IMR-90 (cell line): Measurements from ENCODE around the gene ZC3H15. TPM values are rescaled to one million over a fixed set of nuclear protein-coding genes. Genes with fewer than 3 reads are reported as not detected.
"Not testable (repeated sequence)": the region's sequence is repeated elsewhere in the genome, so short reads cannot be mapped to it uniquely, and the experiment has no call there.

ENCODE experiments used
- ATAC-seq: fragments of 200-7000 bp; cut with Tn5 transposase; 2 replicates; pipeline ENCODE4 v1.9.1; 2020; ENCODE audit warnings: low read depth, mild to moderate bottlenecking, moderate library complexity
- BruUV-seq: library from RNA; stranded (reverse); fragments of 400-500 nt; replicated peaks from 2 replicates; lab custom pipeline; 2021; lab: Mats Ljungman, UMichigan
- CTCF ChIA-PET: fragments of 300-600 bp; formaldehyde crosslinking; extraction: SDS; loops from one replicate; lab custom pipeline; 2021; ENCODE audit warnings: antibody characterized with exemption; lab: Yijun Ruan, JAX
- POLR2A ChIA-PET: fragments of 300-600 bp; sonication (Branson Sonifier 250); formaldehyde crosslinking; loops from one replicate; lab custom pipeline; 2022; ENCODE audit warnings: antibody characterized with exemption; ENCODE audit not compliant: unreplicated experiment; lab: Charles Lee
- DNase-seq: peaks from one replicate; pipeline ENCODE4 v3.0.0; 2013
- H2AFZ ChIP-seq: replicated peaks from 2 replicates; pipeline ENCODE3; 2013; ENCODE audit warnings: low read length, mild to moderate bottlenecking; ENCODE audit not compliant: poor library complexity
- H2AK5ac ChIP-seq: 2 replicates; pipeline ENCODE4 v1.6.1; 2013; ENCODE audit warnings: low read depth, low read length, inconsistent platforms
- H2AK9ac ChIP-seq: replicated peaks from 2 replicates; pipeline ENCODE3; 2013; ENCODE audit warnings: mild to moderate bottlenecking, low read depth, low read length, moderate library complexity; ENCODE audit not compliant: poor library complexity
- H2BK120ac ChIP-seq: 2 replicates; pipeline ENCODE4 v1.6.1; 2013; ENCODE audit warnings: low read depth, low read length, inconsistent platforms
- H2BK15ac ChIP-seq: 3 replicates; pipeline ENCODE4 v1.6.1; 2013; ENCODE audit warnings: low read depth, low read length, inconsistent platforms
- H2BK20ac ChIP-seq: 2 replicates; pipeline ENCODE4 v1.6.1; 2013; ENCODE audit warnings: low read depth, mild to moderate bottlenecking, inconsistent platforms, low read length, moderate library complexity
- H2BK5ac ChIP-seq: 2 replicates; pipeline ENCODE4 v1.6.1; 2013; ENCODE audit warnings: mild to moderate bottlenecking, low read depth, low read length, inconsistent platforms; ENCODE audit not compliant: poor library complexity, severe bottlenecking
- H3K14ac ChIP-seq: replicated peaks from 2 replicates; pipeline ENCODE4 v1.6.1; 2013; ENCODE audit warnings: low read depth, low read length, inconsistent platforms
- H3K18ac ChIP-seq: 2 replicates; pipeline ENCODE4 v1.6.1; 2013; ENCODE audit warnings: low read depth, low read length, control low read depth
- H3K23ac ChIP-seq: 2 replicates; pipeline ENCODE4 v1.6.1; 2013; ENCODE audit warnings: low read depth, low read length, inconsistent platforms
- H3K27ac ChIP-seq: 2 replicates; pipeline ENCODE4 v1.5.1; 2013; ENCODE audit warnings: mild to moderate bottlenecking, control low read depth, low read length; ENCODE audit not compliant: insufficient read depth
- H3K27me3 ChIP-seq: 2 replicates; pipeline ENCODE4 v1.6.1; 2013; ENCODE audit warnings: low read length; ENCODE audit not compliant: control insufficient read depth, insufficient read depth
- H3K36me3 ChIP-seq: 2 replicates; pipeline ENCODE4 v1.6.1; 2013; ENCODE audit warnings: low read length, mixed read lengths; ENCODE audit not compliant: control insufficient read depth, insufficient read depth
- H3K4ac ChIP-seq: 2 replicates; pipeline ENCODE4 v1.6.1; 2013; ENCODE audit warnings: low read depth, low read length, inconsistent platforms
- H3K4me1 ChIP-seq: 2 replicates; pipeline ENCODE4 v1.6.1; 2013; ENCODE audit warnings: low read length, mixed read lengths; ENCODE audit not compliant: control insufficient read depth, insufficient read depth
- H3K4me2 ChIP-seq: 2 replicates; pipeline ENCODE4 v1.6.1; 2013; ENCODE audit warnings: low read depth, mild to moderate bottlenecking, control low read depth, low read length, moderate library complexity
- H3K4me3 ChIP-seq: 2 replicates; pipeline ENCODE4 v1.5.1; 2013; ENCODE audit warnings: low read depth, mild to moderate bottlenecking, control low read depth, low read length, moderate library complexity; ENCODE audit not compliant: insufficient read depth
- H3K56ac ChIP-seq: 2 replicates; pipeline ENCODE4 v1.6.1; 2013; ENCODE audit warnings: low read length, inconsistent platforms; ENCODE audit not compliant: insufficient read depth; ENCODE audit errors: extremely low read depth
- H3K79me1 ChIP-seq, 2 experiments: 2 replicates each; pipeline ENCODE4 v1.6.1; 2013; ENCODE audit warnings: low read length in 2 of 2, inconsistent platforms in 1 of 2, low read depth in 1 of 2
- H3K9ac ChIP-seq: 2 replicates; pipeline ENCODE4 v1.6.1; 2013; ENCODE audit warnings: low read depth, low read length, control low read depth
- H3K9me1 ChIP-seq: 2 replicates; pipeline ENCODE4 v1.6.1; 2013; ENCODE audit warnings: low read length, inconsistent platforms; ENCODE audit not compliant: insufficient read depth
- H3K9me3 ChIP-seq: 2 replicates; pipeline ENCODE4 v1.6.1; 2013; ENCODE audit warnings: low read length; ENCODE audit not compliant: control insufficient read depth, insufficient read depth
- H4K20me1 ChIP-seq: 2 replicates; pipeline ENCODE4 v1.6.1; 2013; ENCODE audit warnings: low read length, inconsistent platforms; ENCODE audit not compliant: insufficient read depth
- H4K5ac ChIP-seq: 2 replicates; pipeline ENCODE4 v1.6.1; 2013; ENCODE audit warnings: mild to moderate bottlenecking, low read depth, low read length, control low read depth
- H4K8ac ChIP-seq, 2 experiments: 2 replicates each; pipeline ENCODE4 v1.6.1; 2013; ENCODE audit warnings: low read depth in 2 of 2, low read length in 2 of 2, control low read depth in 1 of 2, inconsistent platforms in 1 of 2
- H4K91ac ChIP-seq: 2 replicates; pipeline ENCODE4 v1.6.1; 2013; ENCODE audit warnings: low read depth, low read length, inconsistent platforms; ENCODE audit not compliant: insufficient read depth
- CTCF ChIP-seq: conservative IDR thresholded peaks from 2 replicates; pipeline ENCODE4 v1.5.1; 2012; ENCODE audit warnings: mild to moderate bottlenecking, low read depth, low read length, improper control_type of control experiment
- FOS ChIP-seq: fragments of 150-350 bp; IDR thresholded peaks from 2 replicates; pipeline ENCODE4 v1.6.1; 2016; ENCODE audit warnings: low read depth, low read length
- MAFK ChIP-seq: IDR thresholded peaks from 2 replicates; pipeline ENCODE4 v1.6.1; 2012; ENCODE audit warnings: low read depth, low read length, improper control_type of control experiment
- MXI1 ChIP-seq: IDR thresholded peaks from 2 replicates; pipeline ENCODE4 v1.6.1; 2012; ENCODE audit warnings: low read depth, mild to moderate bottlenecking, low read length, moderate library complexity, borderline replicate concordance
- NFE2L2 ChIP-seq: fragments of 150-350 bp; IDR thresholded peaks from 2 replicates; pipeline ENCODE4 v1.6.1; 2016; ENCODE audit warnings: low read depth, mild to moderate bottlenecking, low read length
- WGBS, 2 experiments: methylation state at CpG; one replicate each; pipeline versions ENCODE4 v1.1.5 to v1.1.7; 2013; ENCODE audit warnings: missing lambda C conversion rate in 2 of 2; ENCODE audit not compliant: insufficient read length in 1 of 2; ENCODE audit errors: extremely low coverage in 2 of 2; 5-methylcytosine and 5-hydroxymethylcytosine counted together
- dilution Hi-C: fragments of 300-500 bp; cut with HindIII; formaldehyde crosslinking; loops from one replicate; pipeline ENCODE4 v1.14.3; 2018; ENCODE audit warnings: low sequenced_read_pairs; ENCODE audit not compliant: unreplicated experiment
- in situ Hi-C: fragments of 300-500 bp; cut with MboI; formaldehyde crosslinking; loops from 3 replicates; pipeline ENCODE4 v1.14.3; 2019; ENCODE audit warnings: low sequenced_read_pairs, inconsistent platforms, mixed read lengths
- intact Hi-C: fragments of 100-400 bp; cut with micrococcal nuclease; formaldehyde crosslinking; loops from 2 replicates; pipeline ENCODE4 v1.10.0; 2022
- polyA plus RNA-seq, 3 experiments: library from polyadenylated mRNA; depleted of rRNA; stranded (reverse); fragments of >200 nt; gene quantifications; 2 replicates each; pipeline ENCODE4 v1.2.3, GENCODE V29; 2012; ENCODE audit warnings: low replicate concordance in 1 of 3
- total RNA-seq: library from RNA; depleted of rRNA; stranded (reverse); fragments of >200 nt; gene quantifications from 2 replicates; pipeline ENCODE4 v1.2.3, GENCODE V29; 2012

ZC3H15 gene
- total and polyA plus RNA-seq, 2 of the 4 experiments (the other 2 are of a cell fraction) = 22.9 to 47.4 TPM

DNA sequence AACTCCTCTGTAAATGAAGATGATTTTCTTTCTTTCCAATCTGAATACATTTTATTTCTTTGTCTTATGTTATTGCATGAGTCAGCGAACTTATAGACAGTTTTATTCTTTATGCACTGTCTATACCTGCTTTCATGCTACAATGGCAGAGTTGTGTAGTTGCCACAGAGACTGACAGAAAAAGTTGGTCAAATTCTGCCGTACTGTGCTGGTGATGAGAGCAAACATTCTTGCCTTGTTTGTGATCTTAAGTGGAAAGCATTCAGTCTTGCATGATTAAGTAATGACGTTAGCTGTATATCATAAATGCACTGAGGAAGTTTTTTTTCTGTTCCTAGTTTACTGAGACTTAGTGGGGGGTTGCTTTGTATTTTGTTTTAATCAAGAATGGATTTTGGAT, 32.9 kb downstream of the ZC3H15 start:
- Histone ChIP-seq H4K8ac (no peak overlapping the region), H3K4me1 (no peaks in the 10 kb centered on the region), H3K23ac (no peak overlapping the region), H2BK5ac (peak overlapping the region; percentile 3), H3K36me3 (peaks cover 14% of the 10 kb centered on the region), H4K5ac (no peak overlapping the region), H3K79me1 (peaks cover 0 to 2% of the 10 kb centered on the region in 2 experiments; a peak in 2 of 4 replicates), H2AK9ac (no peak overlapping the region), H3K14ac (no peak overlapping the region), H2AK5ac (no peak overlapping the region), H3K56ac (no peak overlapping the region), H3K4ac (no peak overlapping the region), H2BK120ac (no peak overlapping the region), H2BK15ac (no peak overlapping the region), H2BK20ac (no peak overlapping the region), H2AFZ (no peak overlapping the region), H3K9me3 (no peaks in the 10 kb centered on the region; the same call in 1 of the 2 replicates), H3K9ac (no peak overlapping the region), H3K4me3 (no peak overlapping the region), H3K9me1 (no peaks in the 10 kb centered on the region), H3K4me2 (peak overlapping the region; percentile 46; the same call in 1 of the 2 replicates), H3K27ac (no peak overlapping the region), H3K27me3 (no peaks in the 10 kb centered on the region), H3K18ac (no peak overlapping the region), H4K20me1 (no peaks in the 10 kb centered on the region), H4K91ac (no peak overlapping the region)
- BruUV-seq = no TSS peak
- CTCF ChIA-PET = interaction anchor here (1.4 to 1.9 kb wide), 2 partner anchors 15 to 123 kb away, joined by 4 to 9 read pairs; no protein-coding TSS in a partner anchor
- WGBS, 2 experiments = no CpG with 5 or more reads among the region's 3 CpGs
- in situ Hi-C loops (loop anchor here (25.0 kb wide), 2 partner anchors 318 to 943 kb away; partner anchors contain the start of gene ZSWIM2), dilution Hi-C loops (no loop called here), intact Hi-C loops (no loop called here)
- TF ChIP-seq MAFK (peak; percentile 63), CTCF (no peak), MXI1 (no peak), FOS (no peak), NFE2L2 (no peak)
- peak; percentile 55 for ATAC-seq
- POLR2A ChIA-PET = no interaction called here
- peak; percentile 67 for DNase-seq

GRCh38 chr2:186521570-186522153, 35.6 kb downstream of the ZC3H15 start:
- H2AK5ac ChIP-seq, intact Hi-C loops, CTCF ChIA-PET, DNase-seq, H2AK9ac ChIP-seq, H3K4me2 ChIP-seq, dilution Hi-C loops, H3K4me3 ChIP-seq, H3K79me1 ChIP-seq, H4K91ac ChIP-seq, H3K14ac ChIP-seq, H2BK20ac ChIP-seq, H4K8ac ChIP-seq, H4K20me1 ChIP-seq, H3K18ac ChIP-seq, H2AFZ ChIP-seq, H2BK120ac ChIP-seq, H2BK15ac ChIP-seq, H3K9me3 ChIP-seq, H2BK5ac ChIP-seq, H3K4me1 ChIP-seq, H3K9me1 ChIP-seq, H4K5ac ChIP-seq, H3K27ac ChIP-seq, H3K9ac ChIP-seq, ATAC-seq, H3K56ac ChIP-seq, POLR2A ChIA-PET, H3K4ac ChIP-seq, H3K23ac ChIP-seq, BruUV-seq, H3K27me3 ChIP-seq: not testable (repeated sequence)
- in situ Hi-C loops = loop anchor here (25.0 kb wide), 2 partner anchors 316 to 941 kb away; partner anchors contain the start of gene ZSWIM2
- no CpG with 5 or more reads among the region's 9 CpGs for WGBS, 2 experiments
- peaks cover 14% of the 10 kb centered on the region for H3K36me3 ChIP-seq
